GM20000 (cell line): ENCODE measurements around the gene MAPK9.
"Not testable (repeated sequence)": the region's sequence is repeated elsewhere in the genome, so short reads cannot be mapped to it uniquely, and the experiment has no call there.

Experiments used
- DNase-seq: peaks from one replicate; pipeline ENCODE4 v3.0.0; 2012; ENCODE audit warnings: low spot score
- CTCF ChIP-seq: IDR thresholded peaks from 2 replicates; pipeline ENCODE4 v1.5.1; 2012; ENCODE audit warnings: mild to moderate bottlenecking, control low read depth; ENCODE audit errors: extremely low read depth, missing control alignments

MAPK9 gene

GRCh38 chr5:180214870-180215770 is 76.8 kb downstream of the MAPK9 start:
- no peak for DNase-seq
- no peak for TF ChIP-seq CTCF

GRCh38 chr5:180213657-180214207 is 78.2 kb downstream of the MAPK9 start:
- no peak for DNase-seq
- TF ChIP-seq CTCF: no peak

GRCh38 chr5:180213256-180213600 is 78.7 kb downstream of the MAPK9 start:
- DNase-seq: no peak
- no peak for TF ChIP-seq CTCF

GRCh38 chr5:180212363-180213255 is 79.3 kb downstream of the MAPK9 start:
- no peak for DNase-seq
- no peak for TF ChIP-seq CTCF

- no peak for DNase-seq
- no peak for TF ChIP-seq CTCF
These were observed 80.2 kb downstream of the MAPK9 start for GRCh38 chr5:180211761-180212035.

GRCh38 chr5:180210961-180211760 is 80.7 kb downstream of the MAPK9 start:
- no peak for DNase-seq

GRCh38 chr5:180210077-180210476 is 81.8 kb downstream of the MAPK9 start:
- DNase-seq: not testable (repeated sequence)

More at GRCh38 chr5:180210961-180211760, 80.7 kb downstream of the MAPK9 start:
- TF ChIP-seq CTCF: no peak
